H7 (cell line): ENCODE data around the gene SLC39A3. TPM values are rescaled to one million over a fixed set of nuclear protein-coding genes. Genes with fewer than 3 reads are reported as not detected.
A peak's percentile ranks its signal among the peaks of the same experiment; 100 is the strongest.

Experiments
- DNase-seq: peaks from one replicate; pipeline ENCODE4 v3.0.0; 2012
- H3K27me3 ChIP-seq: 2 replicates; pipeline ENCODE4 v1.6.0; 2011; ENCODE audit warnings: mild to moderate bottlenecking, low read length; ENCODE audit not compliant: control insufficient read depth, insufficient read depth
- H3K36me3 ChIP-seq: replicated peaks from 2 replicates; pipeline ENCODE4 v1.5.1; 2011; ENCODE audit warnings: low read length; ENCODE audit not compliant: control insufficient read depth, insufficient read depth
- H3K4me3 ChIP-seq: 2 replicates; pipeline ENCODE4 v1.5.1; 2011; ENCODE audit warnings: low read depth, mild to moderate bottlenecking, control low read depth, low read length, moderate library complexity; ENCODE audit not compliant: insufficient read depth
- total RNA-seq: library from RNA; depleted of rRNA; stranded (reverse); fragments of >200 nt; shearing (Covaris generic); gene quantifications from 2 replicates; pipeline ENCODE4 v1.2.3, GENCODE V29; 2014

SLC39A3 gene
- total RNA-seq, 1 experiment from 2014 or later, result 45.8 TPM

GRCh38 chr19:2761876-2762782 lies 22.3 kb upstream of the SLC39A3 start:
- Histone ChIP-seq H3K4me3 (no peak overlapping the region), H3K36me3 (peaks cover 18% of the 10 kb centered on the region), H3K27me3 (no peaks in the 10 kb centered on the region)
- peak; percentile 55 for DNase-seq

DNA sequence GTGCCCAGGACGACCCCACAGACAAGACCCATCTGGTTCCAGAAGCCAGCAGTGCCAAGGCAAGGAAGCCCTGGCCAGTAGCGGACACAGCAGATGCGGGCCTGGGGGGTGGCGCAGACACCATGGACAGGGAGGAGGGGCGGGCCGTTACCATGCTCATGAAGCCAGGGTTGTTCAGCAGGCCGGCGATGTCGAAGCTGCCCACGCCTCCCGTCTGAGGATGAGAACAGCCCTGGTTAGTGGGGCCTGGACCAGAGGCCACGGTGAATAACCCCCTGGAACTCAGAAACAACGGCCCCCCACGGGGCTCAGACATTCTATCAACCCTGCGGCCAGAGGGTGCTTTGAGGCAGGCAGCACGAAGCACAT lies 21.5 kb upstream of the SLC39A3 start:
- peak; percentile 58 for DNase-seq
- no peaks in the 10 kb centered on the region for H3K27me3 ChIP-seq
- no peak overlapping the region for H3K4me3 ChIP-seq
- peaks cover 19% of the 10 kb centered on the region for H3K36me3 ChIP-seq

GRCh38 chr19:2759965-2760364 lies 20.1 kb upstream of the SLC39A3 start:
- Histone ChIP-seq H3K27me3 (no peaks in the 10 kb centered on the region), H3K36me3 (peaks cover 21% of the 10 kb centered on the region), H3K4me3 (no peak overlapping the region)
- no peak for DNase-seq

GRCh38 chr19:2759362-2759761 lies 19.5 kb upstream of the SLC39A3 start:
- H3K36me3 ChIP-seq, result peaks cover 21% of the 10 kb centered on the region
- no peak for DNase-seq
- no peak overlapping the region for H3K4me3 ChIP-seq
- no peaks in the 10 kb centered on the region for H3K27me3 ChIP-seq

DNA sequence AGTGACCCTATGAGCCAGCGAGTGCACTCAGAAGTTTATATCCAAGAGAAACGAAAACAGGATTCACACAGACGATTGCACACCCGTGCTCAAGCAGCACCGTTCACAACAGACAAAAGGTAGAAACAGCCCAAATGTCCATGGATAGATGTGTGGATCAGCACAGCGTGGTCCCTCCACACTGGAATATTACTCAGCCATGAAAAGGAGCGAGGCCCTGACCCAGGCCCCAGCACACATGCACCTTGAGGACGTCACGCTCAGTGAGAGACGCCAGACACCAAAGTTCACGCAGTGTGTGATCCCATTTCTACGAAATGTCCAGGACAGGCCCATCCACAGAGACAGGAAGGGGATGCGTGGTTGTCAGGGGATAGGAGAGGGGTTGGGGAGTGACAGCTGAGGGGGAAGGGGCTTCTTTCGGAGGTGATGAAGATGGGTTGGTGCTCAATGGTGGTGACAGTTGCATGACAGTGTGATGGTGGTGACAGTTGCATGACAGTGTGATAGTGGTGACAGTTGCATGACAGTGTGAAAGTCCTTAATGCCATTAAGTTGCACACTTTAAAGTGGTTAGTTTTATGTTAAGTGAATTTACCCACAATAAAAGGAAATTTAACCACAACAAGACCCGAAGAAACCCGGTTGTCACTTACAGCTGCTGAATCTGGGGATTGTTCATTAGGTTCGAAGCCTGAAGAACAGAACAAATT lies 18.9 kb upstream of the SLC39A3 start:
- H3K36me3 ChIP-seq, result peaks cover 20% of the 10 kb centered on the region

GRCh38 chr19:2756921-2757881 lies 17.4 kb upstream of the SLC39A3 start:
- H3K36me3 ChIP-seq, result peaks cover 16% of the 10 kb centered on the region
- H3K4me3 ChIP-seq, result no peak overlapping the region
- peak; percentile 54 for DNase-seq
- H3K27me3 ChIP-seq, result no peaks in the 10 kb centered on the region

More for the DNA sequence above, 18.9 kb upstream of the SLC39A3 start:
- Histone ChIP-seq H3K27me3 (no peaks in the 10 kb centered on the region), H3K4me3 (no peak overlapping the region)
- no peak for DNase-seq

- no peaks in the 10 kb centered on the region for H3K27me3 ChIP-seq
- peaks cover 16% of the 10 kb centered on the region for H3K36me3 ChIP-seq
- no peak overlapping the region for H3K4me3 ChIP-seq
- DNase-seq, result peak; percentile 55
These were observed 16.7 kb upstream of the SLC39A3 start for GRCh38 chr19:2756477-2756876.

GRCh38 chr19:2755811-2756210 lies 16.0 kb upstream of the SLC39A3 start:
- no peak overlapping the region for H3K4me3 ChIP-seq
- DNase-seq, result no peak

GRCh38 chr19:2755448-2755705 lies 15.6 kb upstream of the SLC39A3 start:
- Histone ChIP-seq H3K36me3 (peaks cover 15% of the 10 kb centered on the region), H3K4me3 (no peak overlapping the region), H3K27me3 (no peaks in the 10 kb centered on the region)
- no peak for DNase-seq

More at GRCh38 chr19:2755811-2756210, 16.0 kb upstream of the SLC39A3 start:
- Histone ChIP-seq H3K27me3 (no peaks in the 10 kb centered on the region), H3K36me3 (peaks cover 16% of the 10 kb centered on the region)

- Histone ChIP-seq H3K4me3 (no peak overlapping the region), H3K27me3 (no peaks in the 10 kb centered on the region), H3K36me3 (peaks cover 15% of the 10 kb centered on the region)
- DNase-seq, result peak; percentile 58
These were observed 15.0 kb upstream of the SLC39A3 start for GRCh38 chr19:2754659-2755447.

- peaks cover 7% of the 10 kb centered on the region for H3K36me3 ChIP-seq
- no peak overlapping the region for H3K4me3 ChIP-seq
- no peak for DNase-seq
- no peaks in the 10 kb centered on the region for H3K27me3 ChIP-seq
These were observed 11.6 kb upstream of the SLC39A3 start for GRCh38 chr19:2751438-2751830.

GRCh38 chr19:2750808-2751437 lies 11.1 kb upstream of the SLC39A3 start:
- Histone ChIP-seq H3K27me3 (no peaks in the 10 kb centered on the region), H3K36me3 (peaks cover 7% of the 10 kb centered on the region), H3K4me3 (no peak overlapping the region)
- no peak for DNase-seq

DNA sequence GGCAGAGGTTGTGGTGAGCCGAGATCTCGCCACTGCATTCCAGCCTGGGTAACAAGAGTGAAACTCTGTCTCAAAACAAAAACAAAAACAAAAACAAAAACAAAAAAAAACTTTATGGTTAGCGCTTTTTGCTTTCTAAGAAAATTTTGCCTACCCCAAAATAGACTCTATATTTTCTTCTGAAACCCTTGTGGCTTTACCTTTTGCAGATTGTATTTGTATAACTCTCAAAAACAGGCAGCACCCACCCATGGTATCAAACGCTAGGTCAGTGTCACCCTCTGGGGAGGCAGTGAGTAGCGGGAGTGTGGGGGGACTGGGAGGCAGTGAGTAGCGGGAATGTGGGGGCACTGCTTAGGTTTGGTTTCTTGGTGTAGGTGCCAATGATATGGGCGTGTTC lies 7.5 kb upstream of the SLC39A3 start:
- Histone ChIP-seq H3K36me3 (no peaks in the 10 kb centered on the region), H3K27me3 (no peaks in the 10 kb centered on the region; the same call in 1 of the 2 replicates), H3K4me3 (no peak overlapping the region)
- no peak for DNase-seq
